NCI-H526 (cell line): ENCODE results near the gene RBMS3.

ENCODE experiments used
- DNase-seq, 2 experiments: peaks; one replicate each; lab custom pipeline; 2025; lab: John Stamatoyannopoulos, UW

The RBMS3 gene

DNA sequence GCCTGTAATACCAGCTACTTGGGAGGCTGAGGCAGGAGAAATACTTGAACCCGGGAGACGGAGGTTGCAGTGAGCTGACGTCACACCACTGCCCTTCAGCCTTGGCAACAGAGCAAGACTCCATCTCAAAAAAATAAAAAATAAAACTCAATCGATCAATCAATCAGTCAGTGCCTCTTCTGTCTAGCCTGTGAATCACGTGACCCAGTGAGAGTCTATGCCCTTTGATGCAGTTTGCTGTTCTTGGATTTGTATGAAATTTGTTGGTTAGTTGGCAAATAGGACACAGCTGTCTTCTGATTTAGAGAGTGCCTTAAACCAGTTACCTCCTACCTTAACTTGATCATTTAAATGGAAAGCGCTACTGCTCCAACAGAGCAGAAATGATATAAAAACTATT is 3.6 kb upstream of the RBMS3 start:
- no peak for DNase-seq

DNA sequence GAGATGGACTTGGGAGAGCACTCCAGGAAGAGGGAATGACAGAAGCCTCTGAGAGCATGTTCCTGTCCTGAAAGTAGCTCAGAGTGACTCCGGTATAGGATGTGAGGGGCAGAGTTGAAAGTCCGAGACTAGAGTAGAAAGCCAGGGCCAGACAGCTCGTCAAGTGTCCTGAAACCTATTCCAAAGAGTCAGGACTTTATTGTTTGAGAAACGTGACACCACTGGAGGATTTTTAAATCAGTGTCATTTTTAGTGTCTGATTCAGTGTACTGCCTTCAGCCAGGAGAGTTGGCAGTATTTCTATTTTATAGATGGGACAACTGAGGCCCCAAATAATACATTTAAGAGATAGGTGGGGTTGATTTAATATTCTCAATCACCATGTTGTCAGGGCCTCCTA is 1.6 kb upstream of the RBMS3 start:
- no peak for DNase-seq

GRCh38 chr3:29279806-29280205 is 1.1 kb upstream of the RBMS3 start:
- no peak for DNase-seq

DNA sequence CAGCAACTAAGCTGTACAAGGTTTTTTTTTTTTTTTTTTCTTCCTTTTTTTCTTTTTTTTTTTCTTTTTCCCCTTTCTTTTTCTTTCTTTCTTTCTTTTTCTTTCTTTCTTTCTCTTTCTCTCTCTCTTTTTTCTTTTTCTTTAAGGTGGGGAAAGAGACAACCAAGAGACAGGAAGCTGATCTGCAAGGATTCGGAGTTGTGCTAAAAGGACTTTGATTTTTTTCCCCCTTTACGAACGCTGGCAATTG is 148 bp downstream of the RBMS3 start:
- DNase-seq, result no peak

DNA sequence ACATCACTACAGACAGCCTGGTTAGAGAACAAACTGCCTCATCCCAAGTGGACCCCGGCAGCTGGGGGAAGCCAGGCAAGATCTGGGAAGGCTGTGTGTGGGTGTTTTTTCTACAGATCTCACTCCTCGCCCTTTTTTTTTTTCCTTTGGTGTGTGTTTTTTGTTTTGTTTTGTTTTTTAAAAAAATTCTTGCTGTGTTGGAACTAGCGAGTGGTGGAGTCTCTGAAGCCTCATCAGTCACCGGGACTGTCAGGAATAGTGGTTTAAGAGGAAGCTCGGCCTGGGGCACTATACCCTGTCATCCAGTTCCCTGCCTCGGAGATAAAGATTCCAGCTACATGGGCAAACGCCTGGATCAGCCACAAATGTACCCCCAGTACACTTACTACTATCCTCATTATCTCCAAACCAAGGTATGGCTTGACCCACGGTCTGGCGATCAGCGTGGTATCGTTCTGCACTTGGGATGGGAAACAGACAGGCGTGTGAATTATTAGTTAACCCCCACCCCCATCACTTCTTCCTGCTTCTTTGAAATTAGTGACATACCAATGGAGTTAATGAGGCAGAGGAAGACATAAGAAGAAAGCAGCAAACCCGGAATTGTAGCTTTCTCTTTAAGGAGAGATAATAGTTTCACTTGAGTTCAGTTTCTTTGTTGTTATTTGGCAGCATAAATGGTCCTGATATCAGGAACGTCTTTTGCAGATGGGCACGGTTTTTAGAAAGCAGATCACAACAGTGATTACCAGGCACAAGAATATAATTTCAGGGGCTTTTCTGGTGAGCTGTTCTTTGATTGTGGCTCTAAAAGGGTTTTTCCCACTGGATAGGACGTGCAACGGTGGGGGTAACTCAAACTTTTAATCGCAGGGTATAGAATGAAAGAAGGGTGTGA is 722 bp downstream of the RBMS3 start:
- DNase-seq, result no peak

- no peak for DNase-seq
These were observed 1.8 kb downstream of the RBMS3 start for GRCh38 chr3:29282427-29283230.

DNA sequence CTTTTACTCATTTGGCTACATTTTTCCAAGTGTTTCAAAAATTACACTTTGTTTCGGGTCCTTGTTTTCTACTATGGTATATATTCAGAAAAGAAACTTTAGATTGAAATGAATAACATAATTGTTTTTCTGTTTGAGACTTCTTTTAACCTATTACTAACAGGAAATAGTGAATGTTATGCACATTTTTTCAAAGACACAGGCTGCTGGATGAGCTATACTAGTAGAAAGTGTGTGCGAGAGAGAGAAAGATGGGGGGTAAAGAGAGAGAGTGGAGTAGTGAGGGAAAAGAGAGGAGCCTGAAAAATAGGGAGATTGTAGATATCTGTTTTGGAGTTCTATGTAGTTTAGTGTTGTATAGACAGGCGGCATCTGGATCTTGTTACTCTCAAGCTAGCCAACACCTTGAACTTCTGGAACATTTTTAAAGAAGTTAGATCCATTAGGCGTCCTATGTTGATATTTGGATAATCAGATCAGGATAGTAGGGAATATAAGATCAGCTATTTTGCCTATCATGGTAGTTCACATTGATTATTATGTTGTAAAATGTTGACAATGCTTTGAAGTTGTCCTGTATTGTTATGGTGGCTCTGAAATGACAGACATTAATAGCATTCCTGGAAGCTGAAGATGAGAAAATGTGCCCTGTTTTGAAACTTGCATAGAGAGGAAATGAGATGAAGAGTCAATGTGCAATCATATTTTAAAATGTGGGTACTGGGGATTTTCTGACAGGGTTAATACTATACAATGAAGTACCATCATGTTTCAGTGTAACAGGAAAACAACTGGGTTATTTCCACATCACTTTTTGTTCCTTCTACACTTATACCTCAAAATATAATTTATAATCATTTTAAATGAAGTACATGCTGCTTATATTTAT is 2.6 kb downstream of the RBMS3 start:
- DNase-seq, result no peak

- no peak for DNase-seq
These were observed 3.6 kb downstream of the RBMS3 start for GRCh38 chr3:29284497-29284896.

DNA sequence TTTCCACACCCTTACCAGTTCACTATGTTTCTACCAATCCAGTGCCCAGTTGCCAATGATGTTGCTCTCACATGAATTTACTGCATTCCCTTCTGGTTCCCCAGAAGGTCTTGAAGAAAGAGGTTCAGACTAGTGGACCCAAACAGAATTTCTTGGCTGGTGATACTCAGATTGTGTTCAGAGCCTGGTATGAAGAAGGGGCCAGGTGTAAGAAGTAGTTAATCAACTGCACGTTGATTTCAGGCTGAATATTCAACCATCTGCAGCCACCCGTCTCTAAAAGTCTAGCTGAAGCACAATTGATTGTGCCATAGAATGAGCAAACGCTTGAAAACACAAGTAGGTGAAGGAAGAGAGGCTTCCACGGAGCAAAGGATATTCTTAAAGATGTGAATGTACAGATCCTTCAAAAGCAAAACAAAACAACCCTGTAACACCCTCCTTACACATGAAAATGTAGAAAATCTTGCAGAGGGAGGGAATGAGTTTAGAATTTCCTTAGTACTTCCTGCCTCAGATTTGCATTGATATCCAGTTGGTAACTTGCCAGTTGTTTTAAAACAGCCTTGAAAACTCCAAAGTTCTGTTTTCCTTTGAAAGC is 4.7 kb downstream of the RBMS3 start:
- DNase-seq, result no peak

- no peak for DNase-seq
These were observed 5.8 kb downstream of the RBMS3 start for GRCh38 chr3:29286478-29287240.

- DNase-seq, result no peak
These were observed 9.7 kb downstream of the RBMS3 start for GRCh38 chr3:29290596-29290995.

GRCh38 chr3:29291260-29291981 is 10.6 kb downstream of the RBMS3 start:
- DNase-seq, result no peak

GRCh38 chr3:29291982-29292363 is 11.1 kb downstream of the RBMS3 start:
- DNase-seq, result no peak

- DNase-seq, result no peak
These were observed 12.6 kb downstream of the RBMS3 start for GRCh38 chr3:29293421-29293820.

DNA sequence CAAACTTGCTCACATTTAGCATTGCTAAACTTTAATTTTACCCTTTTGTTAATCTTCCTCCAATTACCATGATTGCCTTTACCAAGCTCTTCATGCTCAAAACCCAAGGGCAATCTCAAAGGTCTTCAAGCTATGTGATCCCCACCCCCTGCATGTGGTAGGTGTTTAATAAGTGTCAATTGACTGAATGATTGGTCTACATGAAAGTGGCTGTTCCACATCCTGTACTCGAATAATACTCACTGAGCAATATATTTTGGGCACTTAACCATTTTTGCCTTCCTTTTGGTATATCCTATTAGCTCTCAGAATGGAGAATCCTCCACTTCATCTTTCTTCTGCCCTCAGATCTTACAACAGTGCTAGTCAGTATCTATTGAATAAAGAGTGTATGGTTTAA is 17.1 kb downstream of the RBMS3 start:
- no peak for DNase-seq

DNA sequence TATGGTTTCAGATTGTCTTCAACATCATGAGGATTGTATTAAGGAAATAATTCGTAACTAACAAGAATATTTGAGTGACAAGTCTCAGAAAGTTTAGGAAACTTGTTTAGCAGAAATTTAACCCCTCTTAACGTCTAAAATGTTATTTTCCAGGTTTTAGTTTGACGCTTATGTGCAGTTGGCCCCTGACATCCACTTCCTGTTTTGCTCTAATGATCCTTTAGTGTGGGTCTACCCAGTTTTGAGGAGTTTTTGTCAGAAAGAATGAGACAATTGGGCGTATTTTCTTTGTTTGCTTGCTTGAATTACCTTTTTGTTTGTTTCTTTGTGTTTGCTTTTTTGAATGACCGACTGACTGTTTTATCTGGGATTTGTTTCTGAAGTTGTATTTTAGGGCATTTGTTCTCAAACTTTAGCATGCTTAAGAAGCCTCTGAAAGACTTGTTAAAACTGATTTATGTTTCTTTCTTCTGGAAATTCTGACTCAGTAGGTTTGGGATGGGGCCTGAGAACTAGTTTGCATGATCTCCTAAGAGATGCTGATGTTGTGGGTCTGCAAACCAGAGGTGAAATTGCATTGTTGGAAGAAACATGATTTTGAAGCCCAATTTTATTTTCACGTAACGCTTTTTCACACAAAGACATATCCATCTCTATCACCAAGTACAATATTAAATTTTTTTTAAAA is 20.6 kb downstream of the RBMS3 start:
- DNase-seq, result no peak

DNA sequence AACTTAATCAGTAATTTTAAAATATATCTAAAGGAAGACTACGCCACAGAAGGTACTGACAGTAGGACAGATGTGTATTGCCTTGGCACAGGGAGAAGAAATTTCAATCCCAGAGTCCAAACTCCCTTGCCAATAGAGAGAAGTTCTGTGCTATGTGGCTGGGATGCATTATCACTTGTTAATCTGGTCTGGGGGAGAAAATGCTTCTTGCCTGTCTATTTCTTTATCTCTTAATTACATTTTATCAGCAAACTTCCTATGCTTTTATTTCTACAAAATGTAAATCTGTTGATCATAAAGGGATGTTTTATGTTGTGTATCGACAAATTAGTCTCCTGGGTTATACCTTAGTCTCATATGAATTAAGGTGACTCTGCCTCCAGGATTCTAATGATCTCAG is 21.7 kb downstream of the RBMS3 start:
- DNase-seq, result no peak

DNA sequence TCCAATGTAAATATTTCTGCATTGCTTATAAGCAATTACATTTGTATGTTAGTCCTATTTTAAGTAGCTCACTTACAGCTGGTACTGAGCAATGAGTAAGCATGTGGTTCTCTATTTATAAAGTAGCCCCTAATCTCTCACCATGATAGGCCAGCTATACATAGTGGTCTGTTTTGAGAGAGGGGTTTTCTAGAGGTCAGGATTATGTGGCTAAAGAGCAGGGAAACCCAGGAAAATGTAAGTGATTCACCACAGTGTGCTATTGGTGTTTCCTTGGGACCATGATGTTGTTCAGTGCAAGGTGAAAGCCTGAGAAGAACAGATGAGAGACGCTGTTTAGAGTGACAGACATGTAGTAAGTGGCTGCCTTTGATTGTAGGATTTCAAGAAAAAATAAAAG is 26.4 kb downstream of the RBMS3 start:
- no peak for DNase-seq

- no peak for DNase-seq
These were observed 30.0 kb downstream of the RBMS3 start for GRCh38 chr3:29310865-29311264.

DNA sequence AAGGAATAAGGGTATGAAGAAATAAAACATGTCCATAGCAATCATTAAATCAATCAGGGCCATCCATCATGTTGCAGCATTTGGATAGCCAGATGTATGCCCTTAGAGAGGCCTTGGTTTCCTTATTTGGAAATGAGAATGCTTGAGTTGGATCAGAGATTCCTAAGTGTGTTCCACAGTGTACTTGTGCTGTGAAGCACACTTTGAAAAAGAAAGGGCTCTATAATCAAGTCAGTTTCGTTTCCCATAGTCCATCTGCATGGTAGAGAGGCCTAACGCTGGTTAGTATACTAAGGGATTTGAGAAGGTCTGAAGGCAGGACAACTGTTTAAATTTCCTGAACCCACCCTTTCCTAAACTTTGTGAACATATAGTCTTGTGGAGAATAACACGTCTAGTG is 30.9 kb downstream of the RBMS3 start:
- DNase-seq, result no peak
